Neural cell (in vitro differentiated cells): ENCODE measurements around the gene SYT1.

Experiments used
- EP300 ChIP-seq: fragments of 450-650 bp; conservative IDR thresholded peaks from 2 replicates; pipeline ENCODE4 v1.6.1; 2014; ENCODE audit warnings: antibody characterized with exemption, mild to moderate bottlenecking, moderate library complexity; ENCODE audit not compliant: poor library complexity, severe bottlenecking
- EZH2 ChIP-seq: fragments of 200-600, 300-800 bp; shearing (Covaris generic), sonication (generic); IDR thresholded peaks from 2 replicates; pipeline ENCODE4 v1.6.1; 2014; ENCODE audit warnings: antibody characterized with exemption, low read length, borderline replicate concordance, mild to moderate bottlenecking; ENCODE audit not compliant: insufficient read depth, poor library complexity, severe bottlenecking
- POLR2AphosphoS5 ChIP-seq: IDR thresholded peaks from 2 replicates; pipeline ENCODE4 v1.6.1; 2012
- RAD21 ChIP-seq: fragments of 450-650 bp; conservative IDR thresholded peaks from 2 replicates; pipeline ENCODE4 v1.6.1; 2014; ENCODE audit warnings: antibody characterized with exemption, mild to moderate bottlenecking, moderate library complexity
- REST ChIP-seq: IDR thresholded peaks from 2 replicates; pipeline ENCODE4 v1.6.1; 2012; ENCODE audit warnings: borderline replicate concordance
- TAF1 ChIP-seq: IDR thresholded peaks from 2 replicates; pipeline ENCODE4 v1.6.1; 2012; ENCODE audit warnings: low read depth
- TF ChIP-seq, protein P1 (sequence below): fragments of 450-650 bp; IDR thresholded peaks from 2 replicates; pipeline ENCODE4 v1.5.1; 2014; ENCODE audit warnings: antibody characterized with exemption, mild to moderate bottlenecking, moderate library complexity; ENCODE audit not compliant: poor library complexity, severe bottlenecking

- TF ChIP-seq, protein P1, sequence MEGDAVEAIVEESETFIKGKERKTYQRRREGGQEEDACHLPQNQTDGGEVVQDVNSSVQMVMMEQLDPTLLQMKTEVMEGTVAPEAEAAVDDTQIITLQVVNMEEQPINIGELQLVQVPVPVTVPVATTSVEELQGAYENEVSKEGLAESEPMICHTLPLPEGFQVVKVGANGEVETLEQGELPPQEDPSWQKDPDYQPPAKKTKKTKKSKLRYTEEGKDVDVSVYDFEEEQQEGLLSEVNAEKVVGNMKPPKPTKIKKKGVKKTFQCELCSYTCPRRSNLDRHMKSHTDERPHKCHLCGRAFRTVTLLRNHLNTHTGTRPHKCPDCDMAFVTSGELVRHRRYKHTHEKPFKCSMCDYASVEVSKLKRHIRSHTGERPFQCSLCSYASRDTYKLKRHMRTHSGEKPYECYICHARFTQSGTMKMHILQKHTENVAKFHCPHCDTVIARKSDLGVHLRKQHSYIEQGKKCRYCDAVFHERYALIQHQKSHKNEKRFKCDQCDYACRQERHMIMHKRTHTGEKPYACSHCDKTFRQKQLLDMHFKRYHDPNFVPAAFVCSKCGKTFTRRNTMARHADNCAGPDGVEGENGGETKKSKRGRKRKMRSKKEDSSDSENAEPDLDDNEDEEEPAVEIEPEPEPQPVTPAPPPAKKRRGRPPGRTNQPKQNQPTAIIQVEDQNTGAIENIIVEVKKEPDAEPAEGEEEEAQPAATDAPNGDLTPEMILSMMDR: no peak
- TF ChIP-seq EZH2 (no peak), TAF1 (no peak), POLR2AphosphoS5 (no peak), RAD21 (no peak), REST (no peak), EP300 (no peak)
Measured at GRCh38 chr12:78970041-78970440, 105.5 kb downstream of the SYT1 start.
